GM12878 (cell line): ENCODE data around the gene KRT75. TPM values are rescaled to one million over a fixed set of nuclear protein-coding genes. Genes with fewer than 3 reads are reported as not detected.

ENCODE experiments used
- ATAC-seq: fragments of 200-7000 bp; cut with Tn5 transposase; 3 replicates; pipeline ENCODE4 v1.9.1; 2020; ENCODE audit warnings: mild to moderate bottlenecking, moderate library complexity
- BruUV-seq: library from RNA; stranded (reverse); fragments of 400-500 nt; replicated peaks from 2 replicates; lab custom pipeline; 2021; lab: Mats Ljungman, UMichigan
- CTCF ChIA-PET: fragments of 300-600 bp; sonication (Branson Sonifier 250); formaldehyde crosslinking; extraction: SDS; loops from one replicate; lab custom pipeline; 2021; ENCODE audit warnings: inconsistent platforms; lab: Yijun Ruan, JAX
- POLR2A ChIA-PET: fragments of 350-600 bp; formaldehyde crosslinking; extraction: SDS; loops from one replicate; lab custom pipeline; 2021; ENCODE audit warnings: inconsistent platforms; lab: Charles Lee
- RAD21 ChIA-PET: fragments of 300-600 bp; sonication (Branson Sonifier 250); formaldehyde crosslinking; loops from one replicate; lab custom pipeline; 2023; ENCODE audit warnings: antibody characterized with exemption; ENCODE audit not compliant: unreplicated experiment; lab: Charles Lee
- SMC1A ChIA-PET: fragments of 300-600 bp; sonication (Branson Sonifier 250); formaldehyde crosslinking; loops from one replicate; lab custom pipeline; 2023; ENCODE audit not compliant: unreplicated experiment, uncharacterized antibody; lab: Charles Lee
- DNase-seq: peaks from one replicate; pipeline ENCODE4 v3.0.0-alpha.2; 2011; ENCODE audit warnings: low read depth, low spot score
- FAIRE-seq: peaks from 3 replicates; lab custom pipeline; 2011; peaks lifted over from hg19 to GRCh38; lab: Jason Lieb, UNC
- H2AFZ ChIP-seq: 2 replicates; pipeline ENCODE4 v1.6.0; 2011; ENCODE audit warnings: low read depth, low read length, control low read depth; ENCODE audit not compliant: control insufficient read depth
- H3K27ac ChIP-seq: 2 replicates; pipeline ENCODE4 v1.5.1; 2011; ENCODE audit warnings: control low read depth; ENCODE audit not compliant: control insufficient read depth, insufficient read depth
- H3K27me3 ChIP-seq, 2 experiments: replicated peaks in 1 of 2; 2 replicates each; pipeline versions ENCODE4 v1.6.0 to v1.6.1; 2011; ENCODE audit warnings: low read length in 1 of 2; ENCODE audit not compliant: control insufficient read depth in 2 of 2, insufficient read depth in 2 of 2
- H3K36me3 ChIP-seq, 2 experiments: 2 replicates each; pipeline ENCODE4 v1.5.1; 2011; ENCODE audit warnings: low read length in 1 of 2; ENCODE audit not compliant: control insufficient read depth in 2 of 2, insufficient read depth in 2 of 2
- H3K4me1 ChIP-seq: 2 replicates; pipeline ENCODE4 v1.6.1; 2011; ENCODE audit warnings: mild to moderate bottlenecking, low read length, moderate library complexity, mixed read lengths; ENCODE audit not compliant: control insufficient read depth, insufficient read depth
- H3K4me2 ChIP-seq: 2 replicates; pipeline ENCODE4 v1.6.0; 2011; ENCODE audit warnings: control low read depth; ENCODE audit not compliant: control insufficient read depth, insufficient read depth
- H3K4me3 ChIP-seq: fragments of 200-600 bp; sonication (generic); 2 replicates; pipeline ENCODE4 v1.5.1; 2016
- H3K79me2 ChIP-seq: 2 replicates; pipeline ENCODE4 v1.6.0; 2011; ENCODE audit warnings: low read length; ENCODE audit not compliant: control insufficient read depth, insufficient read depth
- H3K9ac ChIP-seq: 2 replicates; pipeline ENCODE4 v1.8.0; 2011; ENCODE audit warnings: low read length, control low read depth, mixed read lengths; ENCODE audit not compliant: control insufficient read depth, insufficient read depth
- H3K9me3 ChIP-seq: replicated peaks from 3 replicates; pipeline ENCODE4 v1.5.1; 2011; ENCODE audit warnings: mild to moderate bottlenecking, low read length; ENCODE audit not compliant: control insufficient read depth, insufficient read depth
- H4K20me1 ChIP-seq: 2 replicates; pipeline ENCODE4 v1.6.0; 2011; ENCODE audit not compliant: control insufficient read depth, insufficient read depth
- CBFB ChIP-seq: IDR thresholded peaks from 2 replicates; pipeline ENCODE4 v1.6.1; 2016; ENCODE audit warnings: antibody characterized with exemption, low read depth
- CBX5 ChIP-seq: sonication (generic); IDR thresholded peaks from 2 replicates; pipeline ENCODE4 v1.6.1; 2016; ENCODE audit warnings: low read depth, moderate library complexity, mild to moderate bottlenecking, inconsistent platforms
- EGR1 ChIP-seq, 2 experiments: IDR thresholded peaks; 1 replicate in 1 of 2; 2 replicates in 1 of 2; pipeline ENCODE4 v1.6.1; 2011 to 2012; ENCODE audit warnings: low read depth in 2 of 2, low read length in 2 of 2, borderline replicate concordance in 1 of 2, mild to moderate bottlenecking in 1 of 2, moderate library complexity in 1 of 2
- HDAC2 ChIP-seq: fragments of 200-600 bp; sonication (generic); IDR thresholded peaks from 2 replicates; pipeline ENCODE4 v1.6.1; 2017
- HDGF ChIP-seq: fragments of 450-650 bp; IDR thresholded peaks from 2 replicates; pipeline ENCODE4 v1.6.1; 2016; ENCODE audit warnings: antibody characterized with exemption
- MXI1 ChIP-seq: fragments of 150-350 bp; IDR thresholded peaks from 2 replicates; pipeline ENCODE4 v1.6.1; 2011; ENCODE audit warnings: low read depth, mild to moderate bottlenecking, inconsistent platforms, low read length, improper control_type of control experiment
- NFIC ChIP-seq: IDR thresholded peaks from 2 replicates; pipeline ENCODE4 v1.6.1; 2012; ENCODE audit warnings: low read depth, mild to moderate bottlenecking, inconsistent platforms, low read length, moderate library complexity
- RELA ChIP-seq: fragments of 450-650 bp; IDR thresholded peaks from 2 replicates; pipeline ENCODE4 v1.8.0; 2014; ENCODE audit warnings: borderline replicate concordance; ENCODE audit not compliant: partially characterized antibody
- RELB ChIP-seq: fragments of 450-650 bp; IDR thresholded peaks from 2 replicates; pipeline ENCODE4 v1.6.1; 2017; ENCODE audit warnings: low read depth, mild to moderate bottlenecking, moderate library complexity
- SPI1 ChIP-seq: IDR thresholded peaks from 2 replicates; pipeline ENCODE4 v1.6.1; 2011; ENCODE audit warnings: low read depth, mild to moderate bottlenecking, low read length, moderate library complexity, borderline replicate concordance; ENCODE audit not compliant: insufficient read depth
- SRF ChIP-seq, 2 experiments: IDR thresholded peaks; 2 replicates each; pipeline ENCODE4 v1.6.1; 2011; ENCODE audit warnings: low read depth in 2 of 2, low read length in 2 of 2, mild to moderate bottlenecking in 1 of 2, moderate library complexity in 1 of 2
- TBL1XR1 ChIP-seq: IDR thresholded peaks from 2 replicates; pipeline ENCODE4 v1.6.1; 2012; ENCODE audit warnings: low read depth, low read length, improper control_type of control experiment
- ZNF622 ChIP-seq: fragments of 450-650 bp; IDR thresholded peaks from 2 replicates; pipeline ENCODE4 v1.6.1; 2017; ENCODE audit warnings: mild to moderate bottlenecking, inconsistent platforms
- WGBS: methylation state at CpG from one replicate; pipeline ENCODE4 v1.1.6; 2016; ENCODE audit warnings: low lambda C conversion rate; ENCODE audit not compliant: insufficient replicate concordance, insufficient coverage; ENCODE audit errors: missing lambda C conversion rate; 5-methylcytosine and 5-hydroxymethylcytosine counted together
- in situ Hi-C: fragments of 300-500 bp; cut with MboI; formaldehyde crosslinking; loops from 9 replicates; pipeline ENCODE4 v1.14.3; 2018; ENCODE audit warnings: mixed read lengths
- intact Hi-C: fragments of 100-400 bp; cut with micrococcal nuclease; formaldehyde crosslinking; loops from one replicate; pipeline ENCODE4 v1.14.2; 2022; ENCODE audit not compliant: unreplicated experiment
- polyA plus RNA-seq, 11 experiments: library from polyadenylated mRNA; depleted of rRNA in 4 of 11; unstranded in 6 of 11; stranded (reverse) in 5 of 11; fragments of >200 nt; fragmentation: Nextera tagmentation in 4 of 11; fragmentation: Illumina TruSeq in 1 of 11; extraction: Ambion mirVana in 4 of 11; extraction: Trizol in 1 of 11; gene quantifications; 1 replicate in 1 of 11; 2 replicates in 10 of 11; pipeline versions ENCODE4 v1.2.1 to v1.2.3, GENCODE V29; 2011 to 2016; ENCODE audit warnings: inconsistent platforms in 2 of 11, missing spikeins in 2 of 11, low read depth in 1 of 11
- total RNA-seq, 4 experiments: library from RNA; depleted of rRNA in 3 of 4; stranded (reverse); fragments of >200 nt in 3 of 4; fragmentation: Illumina TruSeq in 1 of 4; extraction: Trizol in 1 of 4; gene quantifications; 2 replicates each; pipeline versions ENCODE4 v1.2.1 to v1.2.3, GENCODE V29; 2013 to 2021
- TF ChIP-seq, protein P1 (sequence below): fragments of 450-650 bp; IDR thresholded peaks from 2 replicates; pipeline ENCODE4 v1.6.1; 2014; ENCODE audit warnings: mild to moderate bottlenecking

The KRT75 gene
- total and polyA plus RNA-seq, 10 of the 15 experiments (the other 5 are each of a cell fraction or from before 2014, with no cell fraction given) = not detected

DNA sequence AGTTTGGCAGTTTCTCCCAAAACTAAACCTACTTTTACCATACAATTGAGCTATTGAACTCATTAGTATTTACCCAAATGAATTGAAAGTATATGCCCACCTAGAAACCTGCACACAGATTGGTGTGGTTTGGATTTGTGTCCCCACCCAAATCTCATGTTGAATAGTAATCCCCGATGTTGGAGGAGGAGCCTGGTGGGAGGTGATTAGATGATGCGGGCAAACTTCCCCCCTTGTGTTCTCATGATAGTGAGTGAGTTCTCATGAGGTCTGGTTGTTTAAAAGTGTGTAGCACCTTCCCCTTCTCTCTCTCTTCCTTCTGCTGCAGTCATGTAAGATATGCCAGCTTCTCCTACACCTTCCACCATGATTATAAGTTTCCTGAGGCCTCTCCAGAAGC lies 43.5 kb upstream of the KRT75 start:
- no peak for DNase-seq
- H3K27me3 ChIP-seq = no peaks in the 10 kb centered on the region
- no peak overlapping the region for H3K4me2 ChIP-seq
- H3K9me3 ChIP-seq = no peaks in the 10 kb centered on the region; the same call in 2 of the 3 replicates
- CTCF ChIA-PET = no interaction called here
- FAIRE-seq = no peak
- H3K27ac ChIP-seq = no peak overlapping the region
- H3K79me2 ChIP-seq = no peaks in the 10 kb centered on the region
- RAD21 ChIA-PET = no interaction called here
- no peak overlapping the region for H3K9ac ChIP-seq
- H2AFZ ChIP-seq = no peak overlapping the region
- H3K36me3 ChIP-seq = no peaks in the 10 kb centered on the region
- SMC1A ChIA-PET = interaction anchor here (1.1 kb wide), 1 partner anchor 215 kb away, joined by 3 read pairs; no protein-coding TSS in a partner anchor
- H3K4me3 ChIP-seq = no peak overlapping the region
- POLR2A ChIA-PET = no interaction called here
- BruUV-seq = no TSS peak
- 28% methylated on average over 2 of the region's 2 CpGs for WGBS
- H3K4me1 ChIP-seq = no peaks in the 10 kb centered on the region
- TF ChIP-seq CBX5 (no peak), RELA (no peak), MXI1 (no peak), RELB (no peak), SRF (IDR thresholded peaks at IDR 0.05; ENCODE audit: low read depth in 2 of 2, low read length in 2 of 2) (no peak), ZNF622 (no peak), HDAC2 (no peak)
- no peak for ATAC-seq
- no peaks in the 10 kb centered on the region for H4K20me1 ChIP-seq
- intact Hi-C loops (no loop called here), in situ Hi-C loops (no loop called here)

DNA sequence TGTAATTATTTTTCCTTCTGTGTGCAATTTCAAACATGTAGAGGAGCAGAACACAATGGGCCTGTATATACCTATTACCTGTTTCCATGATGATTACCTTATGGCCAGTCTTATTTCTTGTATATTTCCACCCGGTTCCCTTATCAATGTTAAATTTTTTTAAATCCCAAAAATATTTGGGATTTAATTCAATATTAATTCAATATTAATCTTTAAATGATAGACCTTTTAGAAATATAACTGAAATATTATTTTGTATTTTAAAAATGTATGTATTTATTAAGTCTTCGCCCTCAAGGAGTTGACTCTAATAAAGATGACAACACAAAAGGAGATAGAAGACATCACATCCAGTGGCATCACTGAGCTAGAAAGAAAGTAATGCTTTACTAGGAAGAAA lies 40.0 kb upstream of the KRT75 start:
- intact Hi-C loops (no loop called here), in situ Hi-C loops (no loop called here)
- ChIA-PET SMC1A (no interaction called here), POLR2A (no interaction called here), CTCF (no interaction called here), RAD21 (no interaction called here)
- Histone ChIP-seq H3K9ac (no peak overlapping the region), H3K4me1 (no peaks in the 10 kb centered on the region), H4K20me1 (no peaks in the 10 kb centered on the region), H3K9me3 (no peaks in the 10 kb centered on the region; the same call in 2 of the 3 replicates), H3K27me3 (no peaks in the 10 kb centered on the region; a peak in 1 of 4 replicates), H3K4me2 (no peak overlapping the region), H3K79me2 (no peaks in the 10 kb centered on the region), H2AFZ (no peak overlapping the region), H3K4me3 (no peak overlapping the region), H3K27ac (no peak overlapping the region), H3K36me3 (no peaks in the 10 kb centered on the region)
- no TSS peak for BruUV-seq
- no peak for ATAC-seq
- DNase-seq = no peak
- no peak for FAIRE-seq
- 30% methylated on average over 2 of the region's 2 CpGs for WGBS
- TF ChIP-seq CBFB (no peak), ZNF622 (no peak), EGR1 (IDR thresholded peaks at IDR 0.05; ENCODE audit: borderline replicate concordance in 1 of 2, low read depth in 2 of 2, low read length in 2 of 2) (no peak), SPI1 (no peak), TBL1XR1 (no peak), NFIC (no peak), HDGF (no peak)
- TF ChIP-seq, protein P1, sequence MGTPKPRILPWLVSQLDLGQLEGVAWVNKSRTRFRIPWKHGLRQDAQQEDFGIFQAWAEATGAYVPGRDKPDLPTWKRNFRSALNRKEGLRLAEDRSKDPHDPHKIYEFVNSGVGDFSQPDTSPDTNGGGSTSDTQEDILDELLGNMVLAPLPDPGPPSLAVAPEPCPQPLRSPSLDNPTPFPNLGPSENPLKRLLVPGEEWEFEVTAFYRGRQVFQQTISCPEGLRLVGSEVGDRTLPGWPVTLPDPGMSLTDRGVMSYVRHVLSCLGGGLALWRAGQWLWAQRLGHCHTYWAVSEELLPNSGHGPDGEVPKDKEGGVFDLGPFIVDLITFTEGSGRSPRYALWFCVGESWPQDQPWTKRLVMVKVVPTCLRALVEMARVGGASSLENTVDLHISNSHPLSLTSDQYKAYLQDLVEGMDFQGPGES = no peak
